HG03521 (cell line): ENCODE data around the gene ARAP2.
A peak's percentile ranks its signal among the peaks of the same experiment; 100 is the strongest.

ENCODE experiments used
- ATAC-seq: cut with Tn5 transposase; IDR thresholded peaks from one replicate; pipeline ENCODE4 v1.9.1; 2021; ENCODE audit warnings: mild to moderate bottlenecking, moderate library complexity; ENCODE audit not compliant: unreplicated experiment

The ARAP2 gene

GRCh38 chr4:36218121-36218520 is 26.2 kb downstream of the ARAP2 start:
- ATAC-seq = no peak

DNA sequence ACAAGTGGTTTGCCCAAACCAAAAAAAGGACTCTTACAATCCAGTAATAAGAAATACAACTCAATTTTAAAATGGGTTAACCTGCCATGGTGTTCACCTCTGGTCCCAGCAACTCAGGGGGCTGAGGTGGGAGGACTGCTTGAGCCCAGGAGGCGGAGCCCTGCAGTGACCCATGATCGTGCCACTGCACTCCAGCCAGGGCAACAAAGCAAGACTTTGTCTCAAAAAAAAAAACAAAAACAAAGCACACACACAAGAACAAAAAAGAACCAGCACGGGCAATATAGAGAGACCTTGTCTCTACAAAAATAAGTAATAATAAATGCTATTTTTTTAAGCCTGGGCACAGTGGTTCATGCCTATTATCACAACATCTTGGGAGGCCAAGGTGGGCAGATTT is 28.7 kb downstream of the ARAP2 start:
- no peak for ATAC-seq

DNA sequence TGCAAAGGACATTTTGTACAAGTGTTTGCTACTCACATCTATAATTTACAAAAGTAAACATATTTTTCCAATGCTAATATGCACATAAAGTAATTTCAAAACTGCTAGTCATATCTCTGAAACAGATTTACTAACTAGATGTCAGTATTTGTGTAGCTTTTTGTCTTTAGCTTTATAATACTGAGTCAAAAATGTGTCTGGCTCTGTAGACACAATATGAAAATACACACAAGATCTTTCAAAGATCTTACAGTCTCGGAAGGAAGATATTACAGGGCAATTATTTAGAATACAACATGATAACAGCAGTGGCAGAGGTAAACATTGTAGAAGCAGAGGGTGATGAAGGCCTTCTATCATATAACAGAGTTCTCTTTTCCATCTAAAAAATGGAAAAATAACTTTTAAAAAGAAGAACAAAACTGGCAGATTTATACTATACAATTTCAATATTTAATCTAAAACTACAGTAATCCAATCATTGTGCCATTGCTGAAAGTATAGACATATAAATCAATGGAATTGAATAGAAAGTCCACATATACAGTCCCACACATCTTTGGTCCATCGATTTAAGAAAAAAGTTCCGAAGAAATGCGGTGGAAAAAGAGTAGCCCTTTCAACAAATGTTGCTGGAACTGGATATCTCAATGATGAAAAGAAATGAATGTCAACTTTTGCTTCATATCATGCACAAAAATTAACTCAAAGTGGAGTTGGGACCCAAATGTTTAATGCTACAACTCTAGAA is 29.4 kb downstream of the ARAP2 start:
- ATAC-seq = no peak

DNA sequence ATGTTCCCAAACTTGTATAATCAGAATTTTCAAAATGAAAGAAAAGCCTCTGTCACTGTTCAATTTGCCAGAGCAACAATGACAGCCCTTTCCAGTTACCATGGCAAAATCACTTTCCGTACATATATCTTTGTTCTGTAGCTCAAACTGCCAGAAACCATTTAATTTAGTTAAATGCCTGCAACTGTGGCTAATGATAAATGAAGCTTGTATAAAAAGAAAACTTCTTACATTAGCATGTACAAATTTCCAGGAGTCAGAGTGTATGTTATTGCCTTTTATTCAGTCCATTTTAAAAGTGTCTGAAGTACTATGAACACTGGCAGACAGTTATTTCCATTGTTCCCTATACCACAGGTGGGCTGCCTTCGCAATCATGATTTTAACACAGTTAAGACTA is 30.3 kb downstream of the ARAP2 start:
- no peak for ATAC-seq

DNA sequence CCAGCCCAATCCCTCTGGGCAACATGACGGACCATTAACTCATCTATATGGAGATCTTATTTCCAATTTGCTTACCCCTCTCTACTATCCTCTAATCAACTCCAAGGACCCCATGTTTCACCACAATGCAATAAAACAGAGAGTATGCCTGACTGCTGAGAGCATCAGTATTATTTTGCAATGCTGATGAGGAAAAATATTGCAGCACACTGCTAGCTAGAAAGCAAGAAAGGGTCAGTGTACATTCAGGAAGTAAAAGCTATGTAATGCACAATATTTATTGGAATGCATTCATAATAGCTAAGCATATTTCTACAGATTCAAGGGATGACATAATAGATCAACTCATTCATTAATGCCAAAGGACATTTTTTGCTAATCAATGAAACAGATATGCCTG is 33.2 kb downstream of the ARAP2 start:
- ATAC-seq = no peak

- no peak for ATAC-seq
Observed at GRCh38 chr4:36209941-36210649, 34.2 kb downstream of the ARAP2 start.

GRCh38 chr4:36208893-36209473 is 35.3 kb downstream of the ARAP2 start:
- peak; percentile 90 for ATAC-seq

- no peak for ATAC-seq
Observed at GRCh38 chr4:36207831-36208520, 36.3 kb downstream of the ARAP2 start.

DNA sequence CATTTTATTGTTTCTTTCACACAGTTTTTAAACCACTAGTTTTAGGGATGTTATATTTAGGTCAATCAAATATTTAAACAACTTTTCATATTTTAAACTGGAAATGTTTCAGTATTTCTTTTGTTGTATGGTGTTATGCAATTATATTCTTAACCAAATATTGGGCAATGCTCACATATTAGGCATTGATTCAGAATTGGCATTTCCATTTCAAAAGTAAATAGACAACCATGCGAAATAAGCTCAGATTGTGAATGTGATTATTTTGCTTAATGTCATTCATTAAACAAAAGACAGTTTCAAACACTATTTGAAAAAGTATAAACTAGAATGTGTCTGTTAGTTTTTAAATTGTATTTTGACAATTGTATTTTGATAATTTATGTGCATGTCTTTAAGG is 36.9 kb downstream of the ARAP2 start:
- ATAC-seq = no peak

DNA sequence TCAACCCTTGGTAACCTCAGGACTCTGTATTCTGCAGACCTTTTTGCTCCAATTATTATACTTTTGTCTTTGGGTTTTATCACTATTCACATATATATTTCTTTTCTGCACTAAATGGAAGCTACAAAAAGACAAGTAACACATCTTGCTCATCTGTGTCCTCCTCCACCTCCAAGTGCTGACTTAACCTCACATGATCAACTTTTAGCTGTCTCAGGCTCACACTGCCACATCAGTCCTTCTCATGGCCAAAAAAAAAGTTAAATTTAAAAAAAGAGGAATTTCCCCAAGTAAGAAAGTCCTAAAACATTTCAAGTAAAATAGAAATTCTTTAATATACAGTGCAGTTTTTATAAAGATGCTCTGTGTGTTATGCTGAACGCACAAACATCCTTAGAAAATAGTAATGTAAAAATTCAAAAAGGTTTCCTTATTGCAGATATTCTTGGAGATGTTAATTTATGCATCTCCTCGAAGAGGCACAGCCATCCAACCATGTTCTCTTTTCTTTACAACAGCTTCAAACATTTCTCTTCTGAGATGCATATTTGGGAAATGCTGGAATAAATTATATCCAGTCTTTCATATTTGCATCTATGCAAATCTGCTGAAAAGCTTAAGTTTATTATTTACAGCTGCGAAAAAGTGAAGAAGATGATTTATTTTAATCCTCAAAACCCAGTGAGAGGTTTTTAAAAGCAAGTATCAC is 37.6 kb downstream of the ARAP2 start:
- ATAC-seq = no peak

DNA sequence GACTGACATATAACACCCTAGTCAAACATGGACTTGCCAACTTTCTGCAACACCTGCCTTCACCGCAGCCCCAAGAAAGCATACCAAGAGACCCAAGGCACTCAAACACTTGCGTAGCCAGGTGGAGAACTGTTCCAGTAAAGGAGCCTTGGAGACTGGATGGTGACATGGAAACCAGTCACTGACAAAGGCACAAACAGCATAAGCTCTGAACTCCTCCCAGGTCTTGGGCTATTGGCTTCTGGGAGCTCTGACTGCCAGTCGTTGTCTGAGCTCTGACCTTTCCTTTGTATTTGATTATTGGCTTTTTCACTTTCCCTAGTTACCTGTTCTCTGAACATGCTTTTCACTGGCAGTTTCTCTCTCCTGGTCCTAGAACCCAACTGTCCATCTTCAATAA is 38.3 kb downstream of the ARAP2 start:
- ATAC-seq = no peak

GRCh38 chr4:36198861-36199260 is 45.5 kb downstream of the ARAP2 start:
- no peak for ATAC-seq

DNA sequence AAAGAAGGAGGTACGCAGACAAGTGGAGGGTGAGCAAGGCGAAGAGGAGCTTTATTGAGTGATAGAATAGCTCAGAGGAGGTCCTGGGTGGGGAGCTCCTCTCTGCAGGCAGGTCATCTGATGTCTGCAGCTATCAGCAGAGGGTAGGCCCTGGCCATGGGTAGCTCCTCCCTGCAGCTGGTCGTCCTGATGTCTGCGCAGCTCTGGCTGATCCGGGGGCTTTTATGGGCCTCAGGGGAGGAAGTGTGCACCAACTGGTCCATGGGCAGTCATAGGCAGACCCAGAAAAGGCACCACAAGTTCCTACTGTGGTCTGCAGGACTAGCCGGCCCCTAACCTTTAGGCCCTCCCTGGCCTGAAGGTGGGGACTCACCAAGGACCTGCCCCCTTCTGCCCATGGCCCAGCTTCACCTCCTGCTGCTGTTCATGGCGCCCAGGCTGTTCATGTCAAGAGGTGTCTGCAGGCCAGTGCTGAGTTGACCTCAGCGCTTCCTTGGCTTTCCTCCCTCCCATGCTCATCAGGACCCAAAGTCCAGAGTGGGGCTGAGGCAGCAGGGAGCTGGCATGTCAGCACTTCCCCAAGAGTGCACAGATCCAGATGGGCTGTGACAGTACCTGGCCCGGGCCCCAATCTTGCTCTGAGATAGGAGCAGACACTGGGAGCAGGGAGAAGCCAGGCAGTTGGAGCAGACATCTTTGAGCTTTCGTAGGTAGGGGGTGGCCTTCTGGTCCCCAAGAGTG is 46.1 kb downstream of the ARAP2 start:
- ATAC-seq = no peak

- no peak for ATAC-seq
Observed at GRCh38 chr4:36197501-36197900, 46.8 kb downstream of the ARAP2 start.

- no peak for ATAC-seq
Observed at GRCh38 chr4:36196145-36196913, 48.0 kb downstream of the ARAP2 start.

- no peak for ATAC-seq
Observed at GRCh38 chr4:36192922-36193321, 51.4 kb downstream of the ARAP2 start.

- peak; percentile 66 for ATAC-seq
Observed at GRCh38 chr4:36189511-36190226, 54.6 kb downstream of the ARAP2 start.

DNA sequence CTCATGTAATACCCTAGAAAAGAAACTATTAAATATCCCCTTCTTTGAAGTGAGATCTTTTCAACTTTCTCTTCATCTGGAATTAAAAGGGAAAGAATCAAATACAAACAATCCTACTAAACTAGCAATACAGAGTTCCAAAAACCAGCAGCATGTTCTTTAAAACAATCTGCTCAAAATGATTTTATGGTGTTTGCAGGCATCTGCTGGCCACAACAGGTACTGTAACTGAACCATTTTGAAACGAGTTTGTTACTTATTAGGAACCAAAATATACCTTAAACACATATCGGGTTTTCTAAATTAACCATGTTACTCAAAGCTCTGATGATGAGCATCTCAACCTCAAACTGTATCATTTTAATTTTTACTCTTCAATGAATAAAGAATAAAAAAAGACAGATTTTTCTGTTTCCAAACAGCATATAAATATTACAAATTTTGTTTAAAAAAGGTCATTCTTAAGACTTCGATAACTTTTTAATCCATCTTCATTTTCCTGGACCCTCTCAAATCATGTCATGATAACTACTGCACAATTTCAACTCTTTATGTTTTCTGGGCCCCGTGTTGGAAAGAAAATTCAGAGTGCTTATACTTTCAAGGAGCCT is 56.5 kb downstream of the ARAP2 start:
- no peak for ATAC-seq
